BLaER1 treated with 17β-estradiol and CSF1 and Interleukin-3, amounts not matched to agents 10 nM and 100 nM (cell line): Measurements from ENCODE around the gene ZNF496.
"Not testable (repeated sequence)": the region's sequence is repeated elsewhere in the genome, so short reads cannot be mapped to it uniquely, and the experiment has no call there.

Experiments
- H3K27ac ChIP-seq, 11 experiments: shearing (Covaris generic); formaldehyde crosslinking; 2 replicates each; pipeline ENCODE4 v1.8.1; 2022
- H3K27me3 ChIP-seq, 11 experiments: shearing (Covaris generic); formaldehyde crosslinking; 2 replicates each; pipeline ENCODE4 v1.8.1; 2022
- H3K36me3 ChIP-seq, 11 experiments: shearing (Covaris generic); formaldehyde crosslinking; 2 replicates each; pipeline ENCODE4 v1.8.1; 2022
- H3K4me1 ChIP-seq, 10 experiments: shearing (Covaris generic); formaldehyde crosslinking; 2 replicates each; pipeline ENCODE4 v1.8.1; 2022
- H3K4me2 ChIP-seq, 11 experiments: shearing (Covaris generic); formaldehyde crosslinking; 2 replicates each; pipeline ENCODE4 v1.8.1; 2022
- H3K4me3 ChIP-seq, 10 experiments: shearing (Covaris generic); formaldehyde crosslinking; 2 replicates each; pipeline ENCODE4 v1.8.1; 2022
- H3K9ac ChIP-seq, 11 experiments: shearing (Covaris generic); formaldehyde crosslinking; 2 replicates each; pipeline ENCODE4 v1.8.1; 2022
- H3K9me3 ChIP-seq, 11 experiments: shearing (Covaris generic); formaldehyde crosslinking; replicated peaks in 1 of 11; 2 replicates each; pipeline ENCODE4 v1.8.1; 2022
- H4K20me1 ChIP-seq, 11 experiments: shearing (Covaris generic); formaldehyde crosslinking; 2 replicates each; pipeline ENCODE4 v1.8.1; 2022
- Cebpa-rat ChIP-seq, 11 experiments: shearing (Covaris generic); IDR thresholded peaks; 2 replicates each; pipeline ENCODE4 v1.8.1; 2022

ZNF496 gene

GRCh38 chr1:247331525-247332214 is at the start of gene ZNF496:
Gene ZNF496, minus strand, starts transcription at chr1:247331867. Its CDS starts 2,289 bp downstream, at chr1:247329578.
- peak within 1 kb of the TSS; percentile 94 to 99 (median 98) for H3K27ac ChIP-seq
- peak within 1 kb of the TSS; percentile 95 to 99 (median 99) for H3K9ac ChIP-seq
- peak within 1 kb of the TSS; percentile 87 to 99 (median 96) for H3K4me3 ChIP-seq
- peaks cover 23 to 47% (median 35%) of the 10 kb centered on the region in 11 experiments for H3K36me3 ChIP-seq
- TF ChIP-seq Cebpa-rat (IDR thresholded peaks at IDR 0.05) = no peak
- peaks cover 55 to 81% (median 65%) of the 10 kb centered on the region in 10 experiments for H3K4me1 ChIP-seq
- peak within 1 kb of the TSS; percentile 87 to 99 (median 96) for H3K4me2 ChIP-seq
- no peaks in the 10 kb centered on the region for H3K9me3 ChIP-seq
- peaks cover 9 to 63% (median 34%) of the 10 kb centered on the region in 11 experiments; a peak in 18 of 22 replicates for H4K20me1 ChIP-seq
- no peaks in the 10 kb centered on the region for H3K27me3 ChIP-seq

GRCh38 chr1:247378334-247379073 is 46.8 kb upstream of the ZNF496 start:
- H3K9me3 ChIP-seq = peaks cover 0 to 24% (median 5%) of the 10 kb centered on the region in 11 experiments; a peak in 10 of 22 replicates
- no peaks in the 10 kb centered on the region for H3K36me3 ChIP-seq
- no peaks in the 10 kb centered on the region for H3K27me3 ChIP-seq
- H3K9ac ChIP-seq = no peak overlapping the region
- no peaks in the 10 kb centered on the region for H4K20me1 ChIP-seq
- H3K27ac ChIP-seq = no peak overlapping the region
- H3K4me2 ChIP-seq = no peak overlapping the region
- peaks cover 0 to 51% (median 12%) of the 10 kb centered on the region in 10 experiments; a peak in 12 of 20 replicates for H3K4me1 ChIP-seq
- no peak overlapping the region for H3K4me3 ChIP-seq
- TF ChIP-seq Cebpa-rat (IDR thresholded peaks at IDR 0.05) = no peak

- not testable (repeated sequence) for H3K27ac ChIP-seq, H3K27me3 ChIP-seq, H3K4me2 ChIP-seq, H4K20me1 ChIP-seq, H3K9ac ChIP-seq, H3K4me3 ChIP-seq, H3K36me3 ChIP-seq
- peaks cover 0 to 18% (median 5%) of the 10 kb centered on the region in 11 experiments; a peak in 8 of 22 replicates for H3K9me3 ChIP-seq
- H3K4me1 ChIP-seq = peaks cover 0 to 49% (median 11%) of the 10 kb centered on the region in 10 experiments; a peak in 12 of 20 replicates
Measured at GRCh38 chr1:247377656-247378055, 46.0 kb upstream of the ZNF496 start.

GRCh38 chr1:247376659-247377058 is 45.0 kb upstream of the ZNF496 start:
- no peak for TF ChIP-seq Cebpa-rat (IDR thresholded peaks at IDR 0.05)
- Histone ChIP-seq H3K36me3 (no peaks in the 10 kb centered on the region), H4K20me1 (no peaks in the 10 kb centered on the region), H3K27me3 (no peaks in the 10 kb centered on the region), H3K9ac (no peak overlapping the region), H3K4me3 (no peak overlapping the region), H3K4me2 (no peak overlapping the region), H3K9me3 (peaks cover 0 to 18% (median 5%) of the 10 kb centered on the region in 11 experiments; a peak in 8 of 22 replicates), H3K27ac (no peak overlapping the region), H3K4me1 (peaks cover 0 to 39% (median 5%) of the 10 kb centered on the region in 10 experiments; a peak in 7 of 20 replicates)

DNA sequence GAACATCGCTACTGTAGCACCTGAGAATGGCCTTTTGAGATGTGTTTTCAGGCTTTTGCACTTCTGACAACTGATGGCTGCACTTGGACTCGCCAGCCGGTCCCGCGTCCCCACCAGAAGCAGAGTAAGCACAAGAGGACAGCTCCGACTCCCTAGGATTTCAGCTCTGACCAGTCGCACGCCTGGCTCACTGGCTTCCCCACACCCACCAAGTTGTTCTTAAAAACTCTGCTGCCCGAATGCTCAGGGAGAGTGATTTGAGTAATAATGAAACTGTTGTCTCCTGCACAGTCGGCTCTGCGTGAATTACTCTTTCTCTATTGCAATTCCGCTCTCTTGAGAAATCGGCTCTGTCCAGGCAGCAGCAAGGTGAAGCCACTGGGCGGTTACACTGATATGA is 44.1 kb upstream of the ZNF496 start:
- Histone ChIP-seq H3K36me3 (no peaks in the 10 kb centered on the region), H3K27ac (no peak overlapping the region), H4K20me1 (no peaks in the 10 kb centered on the region), H3K9me3 (peaks cover 0 to 18% (median 5%) of the 10 kb centered on the region in 11 experiments; a peak in 8 of 22 replicates), H3K9ac (no peak overlapping the region), H3K4me1 (peaks cover 0 to 33% (median 5%) of the 10 kb centered on the region in 10 experiments; a peak in 7 of 20 replicates), H3K27me3 (no peaks in the 10 kb centered on the region), H3K4me3 (no peak overlapping the region), H3K4me2 (peak overlapping the region in 3 of 11 experiments; percentile 7 to 52 (median 36); a peak in 5 of 22 replicates)
- no peak for TF ChIP-seq Cebpa-rat (IDR thresholded peaks at IDR 0.05)

DNA sequence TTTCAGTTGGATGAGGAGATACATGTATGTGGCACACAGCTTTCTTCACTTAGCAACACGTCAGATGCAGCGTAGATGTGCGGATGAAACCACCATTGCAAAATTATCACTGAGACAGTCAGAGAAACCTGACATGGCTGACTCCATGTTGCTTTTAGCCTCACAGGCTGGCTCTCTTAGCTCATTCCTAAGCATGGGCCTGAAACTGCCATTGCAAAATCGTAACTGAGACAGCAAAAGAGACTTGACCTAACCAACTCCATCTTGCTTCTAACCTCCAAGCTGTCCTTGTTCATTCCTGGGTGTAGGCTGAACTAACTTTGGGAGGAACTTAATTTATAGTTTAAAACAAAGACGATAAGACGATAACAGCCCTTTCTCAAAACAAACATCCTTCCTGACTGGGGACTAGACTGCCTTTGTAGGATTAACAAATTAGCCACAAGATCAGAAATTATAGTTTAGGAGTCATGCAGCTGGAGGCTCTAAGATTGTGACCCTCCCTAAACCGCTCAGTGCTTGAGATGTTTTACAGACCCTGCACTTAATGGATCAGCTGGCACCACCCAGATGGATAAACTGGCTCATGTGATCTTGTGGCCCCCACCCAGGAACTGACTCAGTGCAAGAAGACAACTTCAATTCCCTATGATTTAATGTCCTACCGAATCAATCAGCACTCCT is 43.1 kb upstream of the ZNF496 start:
- not testable (repeated sequence) for H3K27me3 ChIP-seq, H4K20me1 ChIP-seq, H3K36me3 ChIP-seq, H3K27ac ChIP-seq, H3K4me3 ChIP-seq, H3K9ac ChIP-seq
- Histone ChIP-seq H3K4me2 (peak overlapping the region in 3 of 11 experiments; percentile 7 to 52 (median 36); a peak in 6 of 22 replicates), H3K4me1 (peaks cover 0 to 33% (median 5%) of the 10 kb centered on the region in 10 experiments; a peak in 7 of 20 replicates), H3K9me3 (peaks cover 0 to 15% (median 3%) of the 10 kb centered on the region in 11 experiments; a peak in 8 of 22 replicates)

DNA sequence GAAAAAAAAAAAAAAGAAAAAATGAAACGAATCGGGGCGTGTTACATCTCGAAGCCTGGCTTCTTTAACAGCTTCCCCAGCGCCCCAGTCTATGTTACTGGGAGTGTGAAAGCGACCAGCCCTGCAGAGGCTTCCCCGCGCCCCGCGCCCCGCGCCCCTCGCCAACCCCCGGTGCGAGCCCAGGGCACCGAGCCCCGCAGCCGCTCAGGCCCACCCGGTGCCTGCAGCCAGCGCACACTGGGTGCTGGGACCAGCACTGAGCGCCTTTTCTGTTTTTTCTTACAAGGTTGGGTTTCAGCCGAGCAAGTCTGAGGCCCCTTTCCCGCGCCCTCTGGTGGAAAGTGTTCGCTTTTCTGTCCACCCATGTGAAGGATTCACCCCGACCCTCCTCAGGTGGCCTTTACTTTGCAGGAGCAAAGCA is 42.1 kb upstream of the ZNF496 start:
- Histone ChIP-seq H3K27ac (peak overlapping the region in 4 of 11 experiments; percentile 39 to 55 (median 53); a peak in 7 of 22 replicates), H4K20me1 (no peaks in the 10 kb centered on the region), H3K4me1 (peaks cover 2 to 43% (median 7%) of the 10 kb centered on the region in 10 experiments; a peak in 16 of 20 replicates), H3K9me3 (0 out of 22 replicates have a peak, but pooled peaks cover 0 to 6% (median 0%) of the 10 kb centered on the region in 11 experiments), H3K36me3 (no peaks in the 10 kb centered on the region), H3K4me2 (peak overlapping the region; percentile 39 to 88 (median 71)), H3K27me3 (no peaks in the 10 kb centered on the region), H3K4me3 (peak overlapping the region in 9 of 10 experiments; percentile 19 to 65 (median 42); a peak in 13 of 20 replicates), H3K9ac (peak overlapping the region; percentile 23 to 69 (median 59); a peak in 17 of 22 replicates)
- TF ChIP-seq Cebpa-rat (IDR thresholded peaks at IDR 0.05) = no peak

DNA sequence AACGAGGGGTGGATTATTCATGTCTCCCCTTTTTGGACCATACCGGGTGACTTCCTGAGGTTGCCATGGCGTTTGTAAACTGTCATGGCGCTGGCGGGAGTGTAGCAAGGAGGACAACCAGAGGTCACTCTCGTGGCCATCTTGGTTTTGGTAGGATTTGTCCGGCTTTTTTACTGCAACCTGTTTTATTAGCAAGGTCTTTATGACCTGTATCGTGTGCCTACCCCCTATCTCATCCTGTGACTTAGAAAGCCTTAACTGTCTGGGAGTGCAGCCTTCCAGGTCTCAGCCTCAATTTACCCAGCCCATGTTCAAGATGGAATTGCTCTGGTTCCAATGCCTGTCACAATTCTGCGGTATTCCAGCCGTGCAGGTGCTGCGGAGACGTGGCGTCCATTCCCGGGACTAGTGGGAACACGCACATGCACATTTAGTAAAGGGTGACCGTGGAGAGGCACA is 40.2 kb upstream of the ZNF496 start:
- no peaks in the 10 kb centered on the region for H3K27me3 ChIP-seq
- H3K4me2 ChIP-seq = no peak overlapping the region

More for the DNA sequence above, 40.2 kb upstream of the ZNF496 start:
- Histone ChIP-seq H3K36me3 (no peaks in the 10 kb centered on the region), H3K4me3 (no peak overlapping the region), H3K27ac (peak overlapping the region in 3 of 11 experiments; percentile 12 to 44 (median 14); a peak in 3 of 22 replicates), H3K4me1 (peaks cover 17 to 57% (median 22%) of the 10 kb centered on the region in 10 experiments; a peak in 19 of 20 replicates), H3K9me3 (peaks cover 5 to 13% (median 8%) of the 10 kb centered on the region in 11 experiments), H4K20me1 (no peaks in the 10 kb centered on the region), H3K9ac (no peak overlapping the region)
- TF ChIP-seq Cebpa-rat (IDR thresholded peaks at IDR 0.05) = no peak
